Measurements from ENCODE around the gene NTRK3.
A peak's percentile ranks its signal among the peaks of the same experiment; 100 is the strongest.

Gene NTRK3

DNA sequence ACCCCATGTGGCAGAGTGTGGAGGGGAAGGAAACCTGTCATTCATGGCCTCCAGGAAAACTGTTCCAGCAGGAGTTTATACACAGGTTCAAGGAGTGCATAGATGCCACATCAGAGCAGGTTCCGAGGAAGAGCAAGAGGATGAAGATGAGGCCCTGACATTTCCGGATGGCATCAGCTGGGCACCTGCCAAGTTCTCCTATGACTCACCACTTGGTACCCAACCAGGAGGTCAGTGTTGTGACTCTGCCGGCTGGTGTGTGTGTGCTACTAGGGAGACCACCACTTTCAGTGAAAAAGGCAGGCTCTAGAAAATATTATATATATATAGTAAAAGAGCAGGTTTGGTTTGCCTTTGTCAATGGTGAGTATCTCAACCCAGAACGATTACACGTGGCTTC, 69.3 kb downstream of the NTRK3 start:
- Mint-ChIP-seq H3K4me3 (no peak overlapping the region), H3K9me3 (no peaks in the 10 kb centered on the region), H3K27me3 (no peaks in the 10 kb centered on the region), H3K27ac (no peak overlapping the region), H3K4me1 (no peaks in the 10 kb centered on the region)
- no peak for DNase-seq
- no peak for ATAC-seq

DNA sequence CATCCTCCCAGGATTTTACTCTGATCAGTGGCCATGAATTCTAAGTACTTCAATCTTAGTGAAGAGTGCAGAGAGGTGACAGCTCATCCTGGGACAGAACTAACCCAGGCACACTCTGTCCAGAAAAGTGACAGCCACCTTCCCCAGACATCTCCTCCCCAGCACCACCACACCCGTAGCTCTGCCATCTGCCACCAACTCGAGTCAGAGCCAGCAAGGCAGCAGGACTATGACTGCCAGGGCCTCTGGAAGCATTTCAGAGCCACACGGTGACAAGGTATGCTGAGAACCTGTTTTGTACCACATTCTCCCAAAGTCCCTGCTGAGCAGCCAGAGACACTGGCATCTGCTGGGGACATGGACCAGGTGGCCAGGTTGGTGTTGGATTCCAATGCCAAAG, 71.0 kb downstream of the NTRK3 start:
- no peaks in the 10 kb centered on the region for H3K9me3 Mint-ChIP-seq
- DNase-seq (no peak), ATAC-seq (no peak)
- H3K27me3 Mint-ChIP-seq = peaks cover 8% of the 10 kb centered on the region
- no peaks in the 10 kb centered on the region for H3K4me1 Mint-ChIP-seq
- H3K27ac Mint-ChIP-seq = no peak overlapping the region
- no peak overlapping the region for H3K4me3 Mint-ChIP-seq

DNA sequence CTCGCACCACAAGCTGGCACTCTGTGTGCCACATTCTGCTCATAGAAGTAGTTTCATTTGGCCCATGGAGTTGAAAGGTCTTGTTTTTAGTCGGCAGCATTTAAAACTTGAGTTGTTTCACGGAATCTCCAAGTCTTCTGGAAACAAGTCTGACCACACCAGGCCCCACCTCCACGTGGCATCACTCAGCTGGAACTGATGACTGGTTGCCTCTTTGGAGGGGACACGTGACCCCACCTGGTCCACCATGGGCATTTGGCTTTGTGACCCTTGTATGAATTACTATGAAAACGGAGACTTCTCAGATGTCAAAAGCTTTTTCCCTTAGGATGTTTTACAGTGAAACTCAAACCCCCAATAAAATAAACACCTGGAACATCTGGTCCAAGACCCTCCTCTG, 74.9 kb downstream of the NTRK3 start:
- DNase-seq = no peak
- H3K27ac Mint-ChIP-seq = no peak overlapping the region
- no peaks in the 10 kb centered on the region for H3K9me3 Mint-ChIP-seq
- H3K27me3 Mint-ChIP-seq = peaks cover 8% of the 10 kb centered on the region
- no peak overlapping the region for H3K4me3 Mint-ChIP-seq
- no peak for ATAC-seq
- no peaks in the 10 kb centered on the region for H3K4me1 Mint-ChIP-seq

DNA sequence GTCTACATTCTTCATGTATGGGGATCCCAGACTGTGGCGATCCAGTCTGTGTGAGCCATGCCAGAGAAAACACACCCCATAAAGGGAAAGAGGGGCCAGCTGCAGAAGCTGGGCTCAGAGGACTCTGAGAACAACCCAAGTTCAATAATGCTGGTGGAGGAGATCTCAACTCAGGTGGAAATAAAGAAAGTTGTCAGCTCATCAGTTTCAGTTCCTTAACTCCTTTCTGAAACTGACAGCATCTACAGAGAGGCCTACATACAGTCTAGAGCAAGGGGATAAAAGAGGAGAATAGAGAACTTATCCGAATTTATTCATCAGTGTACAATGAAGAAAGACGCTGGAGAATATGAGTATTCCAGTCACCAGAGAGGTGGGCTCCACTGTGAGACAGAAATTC, 77.0 kb downstream of the NTRK3 start:
- DNase-seq (no peak), ATAC-seq (no peak)
- Mint-ChIP-seq H3K27me3 (peaks cover 8% of the 10 kb centered on the region), H3K4me1 (no peaks in the 10 kb centered on the region), H3K9me3 (no peaks in the 10 kb centered on the region), H3K27ac (no peak overlapping the region), H3K4me3 (no peak overlapping the region)

DNA sequence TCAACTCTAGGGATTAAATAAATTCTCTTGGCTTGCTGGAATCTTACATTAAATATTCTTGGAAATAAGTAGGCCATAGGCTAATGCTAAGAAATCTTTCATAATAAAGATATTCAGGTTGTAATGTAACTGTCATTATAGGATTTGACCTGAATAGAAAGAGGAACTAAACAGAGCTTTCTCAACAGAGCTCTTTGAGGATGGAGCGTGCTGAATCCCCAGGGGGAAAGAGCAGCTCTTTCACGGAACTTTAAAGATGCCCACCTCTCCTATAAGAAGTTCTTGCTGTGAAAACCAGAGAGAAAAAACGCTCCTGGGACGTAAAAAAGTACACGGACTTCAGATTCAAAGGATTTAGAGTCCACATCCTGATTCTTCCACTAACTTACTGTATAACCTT, 77.9 kb downstream of the NTRK3 start:
- no peak overlapping the region for H3K27ac Mint-ChIP-seq
- H3K9me3 Mint-ChIP-seq = no peaks in the 10 kb centered on the region
- H3K27me3 Mint-ChIP-seq = peaks cover 8% of the 10 kb centered on the region
- ATAC-seq = no peak
- H3K4me1 Mint-ChIP-seq = no peaks in the 10 kb centered on the region
- DNase-seq = no peak
- H3K4me3 Mint-ChIP-seq = no peak overlapping the region

DNA sequence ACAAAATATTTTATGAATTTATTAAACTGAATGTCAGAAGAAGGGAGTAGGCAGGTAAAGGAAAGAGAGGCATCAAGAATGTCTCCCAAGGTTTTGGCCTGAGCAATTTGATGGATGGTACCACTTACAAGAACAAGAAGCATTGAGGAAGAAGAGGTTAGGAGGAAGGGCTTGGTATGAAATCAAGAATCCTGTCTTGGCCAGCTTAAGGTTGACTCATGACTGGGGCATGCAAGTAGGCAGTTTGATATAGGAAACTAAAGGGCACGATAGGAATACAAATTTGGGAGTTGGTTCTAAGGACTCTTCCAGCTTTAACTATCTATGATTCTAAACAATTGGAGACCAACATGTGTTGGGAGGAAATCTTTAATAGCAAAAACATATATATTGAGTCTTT, 79.1 kb downstream of the NTRK3 start:
- H3K9me3 Mint-ChIP-seq = no peaks in the 10 kb centered on the region
- no peak for DNase-seq
- no peak overlapping the region for H3K27ac Mint-ChIP-seq
- peaks cover 12% of the 10 kb centered on the region for H3K27me3 Mint-ChIP-seq
- H3K4me3 Mint-ChIP-seq = no peak overlapping the region
- no peak for ATAC-seq
- H3K4me1 Mint-ChIP-seq = no peaks in the 10 kb centered on the region

DNA sequence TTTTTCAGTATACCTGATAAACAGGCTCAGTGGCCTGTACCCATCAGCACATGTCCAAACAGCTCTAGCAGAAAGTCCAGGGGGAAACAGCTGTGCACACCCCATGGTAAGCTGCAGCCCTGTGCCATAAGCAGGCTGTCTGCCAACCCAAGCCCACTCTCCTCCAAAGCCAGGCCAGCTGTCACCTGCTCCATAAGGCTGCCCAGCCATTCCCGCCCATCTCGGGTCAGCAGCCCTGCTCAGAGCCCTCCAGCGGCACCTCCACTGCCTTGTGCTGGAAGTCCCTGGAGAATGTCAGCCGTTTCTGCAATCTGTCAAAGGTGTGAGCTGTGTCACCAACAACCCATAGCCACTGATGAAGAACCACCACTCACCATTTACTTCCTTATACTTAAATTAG, 82.0 kb downstream of the NTRK3 start:
- H3K4me3 Mint-ChIP-seq = no peak overlapping the region
- ATAC-seq = no peak
- peaks cover 6% of the 10 kb centered on the region for H3K27me3 Mint-ChIP-seq
- H3K4me1 Mint-ChIP-seq = no peaks in the 10 kb centered on the region
- no peak for DNase-seq
- H3K9me3 Mint-ChIP-seq = no peaks in the 10 kb centered on the region
- H3K27ac Mint-ChIP-seq = no peak overlapping the region

DNA sequence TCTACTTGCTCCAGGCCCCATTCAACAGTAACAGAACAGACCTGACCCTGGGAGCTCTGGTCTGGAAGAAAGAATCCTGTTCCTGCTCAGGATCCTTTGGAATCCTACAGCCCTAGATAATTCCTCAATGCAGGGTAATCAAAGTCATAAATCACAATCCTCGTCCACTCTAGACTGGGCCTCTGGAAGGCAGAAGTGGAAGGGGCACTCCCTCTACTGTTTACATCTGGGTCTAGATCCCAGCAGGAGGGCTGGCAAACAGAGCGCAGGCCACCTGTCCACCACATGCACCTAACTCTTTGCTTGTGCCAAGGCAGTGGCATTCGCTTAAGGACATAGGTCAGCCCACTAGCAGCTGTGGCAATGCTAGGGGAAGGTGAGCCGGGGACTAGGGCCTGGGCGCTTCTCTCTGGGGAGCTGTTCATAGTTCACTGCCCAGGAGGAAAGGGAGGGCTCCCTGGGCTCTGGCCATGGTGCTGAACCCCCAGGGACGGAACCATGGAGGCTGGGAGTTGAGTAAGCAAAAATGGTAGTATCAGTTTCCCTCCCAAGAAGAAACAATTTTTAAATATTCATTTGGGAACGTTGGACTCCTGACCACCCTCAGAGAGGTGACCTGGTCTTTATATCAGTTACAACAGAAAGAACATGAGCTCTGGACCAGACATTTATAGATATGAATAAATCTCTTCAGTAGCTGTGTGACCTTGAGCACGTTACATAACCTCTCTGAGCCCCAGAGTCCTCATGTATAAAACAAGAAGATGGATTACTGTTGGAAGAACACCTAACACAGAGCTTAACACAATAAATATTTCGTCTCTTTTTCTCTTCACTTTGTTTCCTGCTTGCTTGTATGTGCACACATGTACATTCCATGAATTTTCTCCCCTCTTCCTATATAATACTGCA, 90.2 kb downstream of the NTRK3 start:
- ATAC-seq (no peak), DNase-seq (no peak)
- H3K9me3 Mint-ChIP-seq = no peaks in the 10 kb centered on the region
- H3K4me1 Mint-ChIP-seq = no peaks in the 10 kb centered on the region
- H3K27ac Mint-ChIP-seq = no peak overlapping the region
- H3K4me3 Mint-ChIP-seq = no peak overlapping the region
- H3K27me3 Mint-ChIP-seq = no peaks in the 10 kb centered on the region

DNA sequence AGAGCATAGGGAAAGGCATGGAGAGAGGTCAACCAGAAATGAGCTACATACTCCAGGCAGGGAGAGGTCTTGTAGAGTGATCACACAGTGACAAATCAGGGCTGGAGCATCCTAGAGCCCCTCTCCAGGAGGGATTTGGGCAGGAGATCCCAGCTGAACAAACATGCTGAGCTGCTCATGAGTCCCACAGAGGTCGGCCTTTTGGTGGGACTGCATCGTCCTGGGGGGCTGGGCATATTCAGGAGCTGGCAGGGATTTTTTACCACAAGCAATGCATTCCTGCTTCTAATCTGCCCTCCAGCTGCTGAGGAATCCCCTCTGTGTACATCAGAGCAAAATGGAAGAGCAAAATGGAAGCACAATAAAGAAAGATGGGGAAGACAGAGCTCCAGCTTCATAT, 94.9 kb downstream of the NTRK3 start:
- Mint-ChIP-seq H3K27ac (no peak overlapping the region), H3K9me3 (no peaks in the 10 kb centered on the region), H3K27me3 (no peaks in the 10 kb centered on the region), H3K4me3 (no peak overlapping the region), H3K4me1 (no peaks in the 10 kb centered on the region)
- ATAC-seq = no peak
- no peak for DNase-seq

DNA sequence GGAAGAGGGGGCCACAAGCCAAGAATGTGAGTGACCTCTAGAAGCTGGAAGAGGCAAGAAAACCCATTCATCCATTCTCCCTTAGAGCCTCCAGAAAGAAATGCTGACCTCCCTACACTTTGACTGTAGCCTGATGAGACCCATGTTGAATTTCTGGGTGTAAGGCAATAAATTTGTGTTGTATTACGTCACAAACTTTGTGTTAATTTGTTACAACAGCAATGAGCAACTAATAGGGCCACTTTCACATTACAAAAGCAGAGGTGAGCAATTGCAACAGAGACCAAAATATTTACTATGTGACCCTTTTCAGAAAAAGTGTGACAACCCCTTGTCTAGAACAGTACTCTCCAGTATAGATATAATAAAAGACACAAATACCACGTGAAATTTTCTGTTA, 101.2 kb downstream of the NTRK3 start:
- ATAC-seq = no peak
- Mint-ChIP-seq H3K9me3 (no peaks in the 10 kb centered on the region), H3K27ac (no peak overlapping the region), H3K27me3 (no peaks in the 10 kb centered on the region), H3K4me3 (no peak overlapping the region), H3K4me1 (no peaks in the 10 kb centered on the region)
- DNase-seq = no peak

DNA sequence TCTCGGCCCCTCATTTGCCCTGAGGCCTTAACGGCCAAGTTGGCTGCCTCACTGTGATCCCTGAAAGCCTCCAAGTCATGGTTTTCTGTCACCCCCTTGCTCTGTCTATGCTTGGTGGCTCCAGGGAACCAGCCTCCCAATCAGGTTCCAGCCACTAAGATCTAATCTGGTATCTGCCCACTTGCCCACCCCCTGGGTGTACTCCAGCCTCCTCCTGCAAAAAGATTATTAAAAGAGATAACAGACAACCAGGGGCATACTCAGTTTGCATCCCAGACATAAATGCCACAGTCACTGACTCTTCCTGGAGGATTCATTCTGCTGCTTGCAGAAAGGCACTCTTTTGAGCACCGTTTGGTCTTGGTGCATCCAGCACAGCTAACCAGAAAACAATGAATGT, 103.9 kb downstream of the NTRK3 start:
- Mint-ChIP-seq H3K27me3 (no peaks in the 10 kb centered on the region), H3K27ac (peak overlapping the region in 1 of 2 donors; percentile 75), H3K4me1 (no peaks in the 10 kb centered on the region), H3K9me3 (no peaks in the 10 kb centered on the region), H3K4me3 (no peak overlapping the region)
- ATAC-seq (no peak), DNase-seq (no peak)

DNA sequence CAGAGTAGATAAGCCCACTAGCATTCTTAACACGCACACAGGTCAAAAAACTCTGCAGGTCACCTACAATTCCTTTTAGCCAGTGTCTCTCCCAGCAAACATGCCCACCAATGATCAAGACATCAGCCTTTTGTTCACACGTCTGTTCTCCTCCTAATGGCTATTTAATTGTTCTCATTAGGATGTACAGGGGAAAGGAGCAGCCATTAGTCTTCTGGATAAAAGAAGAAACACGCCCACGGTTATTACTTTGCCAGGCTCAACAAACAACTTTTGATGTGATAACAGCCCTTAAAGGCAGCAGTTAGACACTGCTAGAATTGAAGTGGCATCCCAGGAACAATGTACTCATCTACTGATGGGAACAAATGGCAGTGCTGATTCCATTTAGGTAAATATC, 108.8 kb downstream of the NTRK3 start:
- no peak for DNase-seq
- Mint-ChIP-seq H3K4me1 (no peaks in the 10 kb centered on the region), H3K4me3 (no peak overlapping the region), H3K27me3 (no peaks in the 10 kb centered on the region), H3K9me3 (peaks cover 0 to 3% of the 10 kb centered on the region in 2 donors), H3K27ac (no peak overlapping the region)
- no peak for ATAC-seq

DNA sequence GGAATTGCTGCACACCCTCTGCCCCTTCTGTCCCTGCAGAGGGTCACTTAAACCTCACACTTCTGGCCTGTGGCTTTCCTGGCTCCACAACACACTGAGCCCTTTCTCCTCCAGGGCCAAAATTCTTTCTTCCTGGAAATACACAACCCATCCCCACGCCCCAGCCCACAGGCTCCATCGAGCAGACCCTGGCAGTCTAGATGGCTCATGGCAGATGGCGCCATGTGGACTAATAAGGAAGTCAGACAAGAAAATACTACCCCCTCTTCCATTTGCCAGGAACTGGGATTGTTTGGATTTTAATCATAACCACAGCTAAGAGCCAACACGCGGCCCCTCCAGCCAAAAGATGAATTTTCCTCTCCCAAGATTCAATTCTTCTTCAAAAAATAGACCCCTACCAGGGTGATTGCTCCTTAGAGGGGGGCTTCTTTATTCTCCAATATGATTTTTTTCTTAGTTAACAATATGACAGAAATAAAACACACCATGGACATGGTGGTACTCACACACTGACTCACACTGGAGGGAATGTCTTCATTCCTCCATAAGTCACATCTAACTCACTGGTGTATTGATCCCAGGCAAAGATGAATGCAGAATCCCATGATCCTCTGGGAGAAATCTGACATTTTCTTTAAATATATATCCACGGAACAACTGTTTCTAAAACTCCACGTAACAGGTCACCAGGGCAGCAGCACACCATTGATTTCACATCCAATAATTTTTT, 111.5 kb downstream of the NTRK3 start:
- H3K4me1 Mint-ChIP-seq = no peaks in the 10 kb centered on the region
- H3K9me3 Mint-ChIP-seq = peaks cover 0 to 3% of the 10 kb centered on the region in 2 donors

DNA sequence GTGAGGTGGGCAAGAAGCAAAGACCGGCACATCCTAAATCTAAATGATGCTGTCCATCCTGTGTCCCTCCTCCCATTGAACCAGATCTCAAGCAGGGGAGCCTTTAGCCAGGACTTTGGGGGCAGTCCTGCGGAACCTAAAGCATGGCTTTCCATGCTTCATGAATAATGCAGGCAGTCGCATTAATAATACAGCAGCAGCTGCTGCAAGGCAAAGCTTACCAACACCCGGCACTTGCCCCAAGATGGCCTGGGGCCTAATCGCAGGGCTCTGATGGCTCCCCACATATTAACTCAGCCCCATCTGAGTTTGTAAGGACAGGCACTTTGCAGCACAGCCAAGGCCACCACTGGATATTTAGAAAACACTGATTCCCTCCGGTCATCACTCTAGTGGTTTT, 114.4 kb downstream of the NTRK3 start:
- Mint-ChIP-seq H3K4me1 (no peaks in the 10 kb centered on the region), H3K4me3 (no peak overlapping the region), H3K9me3 (peaks cover 0 to 9% of the 10 kb centered on the region in 2 donors), H3K27me3 (peaks cover 11% of the 10 kb centered on the region), H3K27ac (no peak overlapping the region)
- DNase-seq (no peak), ATAC-seq (no peak)

More for the DNA sequence above, 111.5 kb downstream of the NTRK3 start:
- H3K4me3 Mint-ChIP-seq = no peak overlapping the region
- no peak for DNase-seq
- no peak overlapping the region for H3K27ac Mint-ChIP-seq
- no peak for ATAC-seq
- H3K27me3 Mint-ChIP-seq = no peaks in the 10 kb centered on the region

DNA sequence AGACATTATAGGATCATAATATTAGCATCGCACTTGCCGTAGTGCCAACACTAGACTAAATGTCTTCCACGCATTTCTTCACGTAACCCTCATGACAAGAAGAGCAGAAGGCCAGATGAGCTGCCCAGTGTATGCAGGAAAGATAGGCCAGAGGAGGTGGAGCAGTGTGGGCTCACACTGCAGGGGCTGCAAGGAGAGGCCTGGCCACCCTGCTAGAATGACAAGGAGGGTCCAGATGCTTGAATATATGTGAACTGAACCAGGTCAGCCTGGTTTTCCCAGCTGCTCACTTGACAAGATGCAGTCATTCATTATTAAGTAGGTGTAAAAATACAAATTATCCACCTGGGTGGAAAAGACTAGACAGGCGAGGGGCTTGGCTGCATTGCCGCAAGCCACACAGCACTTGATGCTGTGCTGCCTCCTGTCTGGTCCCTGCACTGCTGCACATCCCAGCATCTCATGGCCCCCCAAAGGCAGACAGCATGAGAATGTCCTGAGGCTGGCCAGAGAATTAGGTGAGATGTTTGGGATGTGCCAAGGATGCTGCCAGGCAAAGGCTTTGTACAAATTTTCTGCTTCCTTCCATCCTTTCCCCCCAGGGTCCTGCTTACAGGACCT, 115.2 kb downstream of the NTRK3 start:
- ATAC-seq = no peak

DNA sequence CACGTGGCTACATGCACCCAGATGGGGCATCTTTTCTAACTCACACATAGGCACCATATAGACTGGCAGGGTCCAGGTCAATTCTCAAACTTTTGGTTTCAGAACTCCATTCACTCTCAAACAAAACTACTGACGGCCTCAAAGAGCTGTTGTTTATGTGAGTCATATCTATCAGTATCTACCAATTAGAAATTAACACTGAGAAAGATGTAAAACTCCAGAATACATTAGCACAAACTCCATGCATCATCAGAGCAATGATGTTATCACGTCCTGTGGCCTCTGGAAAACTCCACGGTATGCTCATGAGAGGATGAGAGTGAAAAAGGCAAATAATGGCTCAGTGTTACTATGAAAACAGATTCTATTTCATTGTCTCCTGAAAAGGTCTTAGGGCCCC, 116.1 kb downstream of the NTRK3 start:
- Mint-ChIP-seq H3K9me3 (peaks cover 0 to 9% of the 10 kb centered on the region in 2 donors), H3K4me3 (no peak overlapping the region), H3K27me3 (peaks cover 23% of the 10 kb centered on the region), H3K4me1 (no peaks in the 10 kb centered on the region), H3K27ac (no peak overlapping the region)
- DNase-seq = no peak
- no peak for ATAC-seq

More for the DNA sequence above, 115.2 kb downstream of the NTRK3 start:
- H3K27me3 Mint-ChIP-seq = peaks cover 16% of the 10 kb centered on the region
- H3K27ac Mint-ChIP-seq = peak overlapping the region in 1 of 2 donors; percentile 55
- no peak overlapping the region for H3K4me3 Mint-ChIP-seq
- DNase-seq = no peak
- no peaks in the 10 kb centered on the region for H3K4me1 Mint-ChIP-seq
- peaks cover 0 to 9% of the 10 kb centered on the region in 2 donors for H3K9me3 Mint-ChIP-seq

All from stimulated activated naive CD8-positive, alpha-beta T cell treated with anti-CD3 and anti-CD28 coated beads, Interleukin-15, amount 100 ng/mL, for 72 hours (primary cell).